HEK293 (cell line): ENCODE results near the gene VAV2.

Source experiments
- CTCF ChIP-seq: fragments of 450-650 bp; formaldehyde crosslinking; IDR thresholded peaks from 2 replicates; pipeline ENCODE4 v1.5.1; 2016; ENCODE audit warnings: missing biosample characterization, missing genetic modification characterization
- HOXD13 ChIP-seq: sonication (generic); formaldehyde crosslinking; IDR thresholded peaks from 2 replicates; pipeline ENCODE4 v1.8.0; 2022; ENCODE audit warnings: missing genetic modification reagents, borderline replicate concordance
- REST ChIP-seq: fragments of 450-650 bp; formaldehyde crosslinking; IDR thresholded peaks from 2 replicates; pipeline ENCODE4 v1.5.1; 2016; ENCODE audit warnings: missing biosample characterization, missing genetic modification characterization
- SETDB1 ChIP-seq: IDR thresholded peaks from one replicate; pipeline ENCODE4 v1.6.1; 2017; ENCODE audit warnings: mild to moderate bottlenecking, low read length, moderate library complexity, mixed read lengths; ENCODE audit not compliant: insufficient read length
- ZBTB7A ChIP-seq: fragments of 450-650 bp; formaldehyde crosslinking; IDR thresholded peaks from 2 replicates; pipeline ENCODE4 v1.5.1; 2016; ENCODE audit warnings: low read depth, missing biosample characterization, missing genetic modification characterization
- ZNF140 ChIP-seq: fragments of 450-650 bp; formaldehyde crosslinking; IDR thresholded peaks from 2 replicates; pipeline ENCODE4 v1.5.1; 2016; ENCODE audit warnings: missing biosample characterization, missing genetic modification characterization
- ZNF18 ChIP-seq: fragments of 450-650 bp; formaldehyde crosslinking; IDR thresholded peaks from 2 replicates; pipeline ENCODE4 v1.5.1; 2016; ENCODE audit warnings: missing biosample characterization, missing genetic modification characterization
- ZNF302 ChIP-seq: fragments of 450-650 bp; formaldehyde crosslinking; IDR thresholded peaks from 2 replicates; pipeline ENCODE4 v1.5.1; 2016; ENCODE audit warnings: missing biosample characterization, missing genetic modification characterization, low read depth
- ZNF558 ChIP-seq: fragments of 450-650 bp; formaldehyde crosslinking; IDR thresholded peaks from 2 replicates; pipeline ENCODE4 v1.5.1; 2016; ENCODE audit warnings: missing biosample characterization, missing genetic modification characterization
- ZNF843 ChIP-seq: fragments of 450-650 bp; formaldehyde crosslinking; IDR thresholded peaks from 2 replicates; pipeline ENCODE4 v1.5.1; 2016; ENCODE audit warnings: missing biosample characterization, missing genetic modification characterization
- TF ChIP-seq, protein P1 (sequence below): fragments of 450-650 bp; formaldehyde crosslinking; IDR thresholded peaks from 2 replicates; pipeline ENCODE4 v1.5.1; 2016; ENCODE audit warnings: missing biosample characterization, missing genetic modification characterization

DNA sequence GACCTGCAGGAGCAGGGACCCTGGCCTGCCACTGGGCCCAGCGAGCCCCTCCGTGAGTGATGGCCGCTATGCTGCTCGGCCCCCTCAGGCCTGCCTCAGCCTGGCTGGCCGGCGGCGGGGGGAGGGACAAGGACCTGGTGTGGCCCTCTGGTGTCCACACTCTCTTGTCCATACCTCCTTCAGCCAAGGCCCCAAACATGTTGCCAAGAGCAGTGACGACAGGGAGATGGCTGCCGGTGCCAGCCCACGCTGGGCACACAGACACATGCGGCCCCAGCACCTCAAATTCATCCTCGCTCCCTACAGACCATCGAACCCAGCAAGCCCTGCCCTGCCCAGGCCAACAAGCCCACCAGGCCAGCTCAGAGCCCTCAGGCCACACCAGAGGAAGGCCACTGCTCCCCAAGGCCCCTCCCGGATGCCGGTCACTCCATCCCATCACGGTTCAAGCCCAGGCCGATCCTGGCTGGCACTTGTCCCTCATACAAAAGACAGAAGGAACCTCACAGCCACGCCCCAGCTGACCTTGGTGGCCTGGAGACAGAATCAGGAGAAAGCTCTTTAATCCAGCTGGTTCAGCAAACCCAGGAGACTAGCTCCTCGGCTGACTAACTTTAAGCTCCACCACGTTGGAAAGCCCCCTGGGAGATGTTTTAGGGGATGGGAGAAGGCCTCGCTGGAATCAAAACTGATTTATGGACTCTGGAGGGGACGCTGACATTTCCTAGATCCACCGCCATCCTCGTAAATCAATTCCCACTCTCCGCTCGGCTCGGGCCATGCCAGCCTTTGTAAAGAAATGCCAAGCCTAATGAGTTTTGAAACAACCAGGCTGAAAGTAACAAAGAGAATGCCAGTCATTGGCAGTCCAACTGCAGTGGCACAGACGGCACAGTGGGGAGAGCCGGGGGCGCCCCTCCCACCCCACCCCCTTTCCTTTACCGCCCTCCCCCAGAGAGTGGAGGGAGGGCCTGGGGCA lies 84.9 kb downstream of the VAV2 start:
- TF ChIP-seq CTCF (tag by site-specific recombination): no peak
- TF ChIP-seq ZNF558 (tag by site-specific recombination): no peak
- TF ChIP-seq ZNF140 (tag by site-specific recombination): no peak
- TF ChIP-seq ZBTB7A (tag by site-specific recombination): no peak
- no peak for TF ChIP-seq REST
- TF ChIP-seq SETDB1: no peak
- TF ChIP-seq ZNF302 (tag by site-specific recombination): no peak
- no peak for TF ChIP-seq ZNF18 (tag by site-specific recombination)
- TF ChIP-seq ZNF843 (tag by site-specific recombination): no peak
- TF ChIP-seq, protein P1, sequence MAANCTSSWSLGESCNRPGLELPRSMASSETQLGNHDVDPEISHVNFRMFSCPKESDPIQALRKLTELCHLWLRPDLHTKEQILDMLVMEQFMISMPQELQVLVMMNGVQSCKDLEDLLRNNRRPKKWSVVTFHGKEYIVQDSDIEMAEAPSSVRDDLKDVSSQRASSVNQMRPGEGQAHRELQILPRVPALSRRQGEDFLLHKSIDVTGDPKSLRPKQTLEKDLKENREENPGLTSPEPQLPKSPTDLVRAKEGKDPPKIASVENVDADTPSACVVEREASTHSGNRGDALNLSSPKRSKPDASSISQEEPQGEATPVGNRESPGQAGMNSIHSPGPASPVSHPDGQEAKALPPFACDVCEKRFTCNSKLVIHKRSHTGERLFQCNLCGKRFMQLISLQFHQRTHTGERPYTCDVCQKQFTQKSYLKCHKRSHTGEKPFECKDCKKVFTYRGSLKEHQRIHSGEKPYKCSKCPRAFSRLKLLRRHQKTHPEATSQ (tag by site-specific recombination): no peak
- no peak for TF ChIP-seq HOXD13 (CRISPR knock-in tag)
